Kidney tubule cell (primary cell): ENCODE data around the gene GRIA1.
A peak's percentile ranks its signal among the peaks of the same experiment; 100 is the strongest.

ENCODE experiments used
- DNase-seq: peaks from one replicate; pipeline ENCODE4 v3.0.0-alpha.2; 2018; ENCODE audit warnings: low spot score

The GRIA1 gene

GRCh38 chr5:153498516-153498915 is 8.0 kb downstream of the GRIA1 start:
- DNase-seq, result no peak

- no peak for DNase-seq
These were observed 9.7 kb downstream of the GRIA1 start for GRCh38 chr5:153500178-153500577.

- DNase-seq, result no peak
These were observed 14.3 kb downstream of the GRIA1 start for GRCh38 chr5:153504726-153505125.

- no peak for DNase-seq
These were observed 18.2 kb downstream of the GRIA1 start for GRCh38 chr5:153508700-153509099.

GRCh38 chr5:153511622-153512021 is 21.2 kb downstream of the GRIA1 start:
- DNase-seq, result no peak

- DNase-seq, result no peak
These were observed 22.7 kb downstream of the GRIA1 start for GRCh38 chr5:153513156-153513555.

GRCh38 chr5:153515301-153515700 is 24.8 kb downstream of the GRIA1 start:
- DNase-seq, result no peak

GRCh38 chr5:153516504-153517240 is 26.2 kb downstream of the GRIA1 start:
- DNase-seq, result no peak

- DNase-seq, result no peak
These were observed 26.8 kb downstream of the GRIA1 start for GRCh38 chr5:153517241-153517611.

- DNase-seq, result no peak
These were observed 29.7 kb downstream of the GRIA1 start for GRCh38 chr5:153520137-153520536.

- DNase-seq, result peak; percentile 16
These were observed 30.5 kb downstream of the GRIA1 start for GRCh38 chr5:153520952-153521351.

GRCh38 chr5:153523211-153523610 is 32.7 kb downstream of the GRIA1 start:
- peak; percentile 42 for DNase-seq

- peak; percentile 59 for DNase-seq
These were observed 33.4 kb downstream of the GRIA1 start for GRCh38 chr5:153523831-153524230.

GRCh38 chr5:153525536-153525935 is 35.1 kb downstream of the GRIA1 start:
- no peak for DNase-seq

- DNase-seq, result no peak
These were observed 40.1 kb downstream of the GRIA1 start for GRCh38 chr5:153530357-153531143.

GRCh38 chr5:153533546-153533945 is 43.1 kb downstream of the GRIA1 start:
- DNase-seq, result no peak

GRCh38 chr5:153534102-153534501 is 43.6 kb downstream of the GRIA1 start:
- no peak for DNase-seq

- no peak for DNase-seq
These were observed 46.7 kb downstream of the GRIA1 start for GRCh38 chr5:153537207-153537606.

GRCh38 chr5:153539983-153540382 is 49.5 kb downstream of the GRIA1 start:
- no peak for DNase-seq

- DNase-seq, result peak; percentile 67
These were observed 52.1 kb downstream of the GRIA1 start for GRCh38 chr5:153542536-153542935.

- DNase-seq, result no peak
These were observed 52.8 kb downstream of the GRIA1 start for GRCh38 chr5:153543288-153543687.

- DNase-seq, result peak; percentile 54
These were observed 53.5 kb downstream of the GRIA1 start for GRCh38 chr5:153543959-153544470.

GRCh38 chr5:153544706-153545105 is 54.2 kb downstream of the GRIA1 start:
- DNase-seq, result no peak
